ENCODE results near the gene FXYD3.

The FXYD3 gene

DNA sequence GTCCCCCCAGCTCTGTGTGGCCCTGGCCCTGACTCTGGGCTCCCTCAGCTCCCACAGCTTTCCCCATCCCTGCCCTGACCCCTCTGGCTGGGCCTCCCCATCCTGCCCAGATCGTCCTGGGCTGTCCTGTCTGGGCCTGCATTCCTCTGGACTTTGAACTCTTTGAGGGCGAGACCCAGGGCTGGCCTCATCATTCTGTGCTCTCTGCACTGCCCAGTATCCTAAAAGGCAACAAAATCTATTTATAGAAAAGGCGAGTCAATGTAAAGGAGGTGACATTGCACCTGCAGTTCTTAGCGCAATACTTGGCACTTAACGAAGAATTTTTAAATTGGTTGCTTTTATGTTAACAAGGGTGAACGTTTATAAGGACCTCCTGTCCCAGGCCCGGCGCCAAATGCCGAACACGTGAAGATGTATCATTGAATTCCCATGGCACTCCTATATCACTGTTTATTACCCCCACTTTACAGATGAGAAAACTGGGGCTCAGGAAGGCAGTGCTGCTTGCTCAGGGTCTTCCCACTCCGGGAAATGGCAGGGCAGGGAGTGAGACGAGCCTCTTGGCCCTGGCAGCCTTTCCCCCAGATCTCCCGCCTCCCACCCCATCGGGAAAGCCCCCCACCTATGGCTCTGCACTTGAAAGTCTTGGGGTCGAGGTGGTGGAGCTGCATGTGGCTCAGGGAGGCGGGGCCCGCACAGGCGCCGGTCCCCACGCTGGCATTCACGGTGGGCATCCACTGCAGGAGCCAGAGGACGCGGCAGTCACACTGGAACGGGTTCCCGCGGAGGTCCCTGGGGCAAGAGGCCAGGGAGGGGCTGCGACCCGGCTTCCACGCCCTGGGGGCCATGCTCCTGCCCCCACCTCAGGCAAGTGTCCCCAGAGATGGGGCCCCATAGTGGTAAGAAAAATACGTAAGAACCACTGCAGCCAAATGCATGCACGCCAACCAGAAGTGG is 15.4 kb downstream of the FXYD3 start:
- no peaks in the 10 kb centered on the region for H3K36me3 Mint-ChIP-seq (ENCODE audit: low read depth)
- peaks cover 42% of the 10 kb centered on the region for H3K4me1 Mint-ChIP-seq
- DNase-seq = no peak
- H3K4me3 Mint-ChIP-seq = no peak overlapping the region
- TF ChIP-seq, protein P1, sequence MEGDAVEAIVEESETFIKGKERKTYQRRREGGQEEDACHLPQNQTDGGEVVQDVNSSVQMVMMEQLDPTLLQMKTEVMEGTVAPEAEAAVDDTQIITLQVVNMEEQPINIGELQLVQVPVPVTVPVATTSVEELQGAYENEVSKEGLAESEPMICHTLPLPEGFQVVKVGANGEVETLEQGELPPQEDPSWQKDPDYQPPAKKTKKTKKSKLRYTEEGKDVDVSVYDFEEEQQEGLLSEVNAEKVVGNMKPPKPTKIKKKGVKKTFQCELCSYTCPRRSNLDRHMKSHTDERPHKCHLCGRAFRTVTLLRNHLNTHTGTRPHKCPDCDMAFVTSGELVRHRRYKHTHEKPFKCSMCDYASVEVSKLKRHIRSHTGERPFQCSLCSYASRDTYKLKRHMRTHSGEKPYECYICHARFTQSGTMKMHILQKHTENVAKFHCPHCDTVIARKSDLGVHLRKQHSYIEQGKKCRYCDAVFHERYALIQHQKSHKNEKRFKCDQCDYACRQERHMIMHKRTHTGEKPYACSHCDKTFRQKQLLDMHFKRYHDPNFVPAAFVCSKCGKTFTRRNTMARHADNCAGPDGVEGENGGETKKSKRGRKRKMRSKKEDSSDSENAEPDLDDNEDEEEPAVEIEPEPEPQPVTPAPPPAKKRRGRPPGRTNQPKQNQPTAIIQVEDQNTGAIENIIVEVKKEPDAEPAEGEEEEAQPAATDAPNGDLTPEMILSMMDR (IDR thresholded peaks at IDR 0.05) = no peak
- no peak overlapping the region for H3K27ac Mint-ChIP-seq
- H3K9me3 Mint-ChIP-seq = no peaks in the 10 kb centered on the region
- peaks cover 3% of the 10 kb centered on the region for H3K27me3 Mint-ChIP-seq (ENCODE audit: low read depth, poor library complexity)

DNA sequence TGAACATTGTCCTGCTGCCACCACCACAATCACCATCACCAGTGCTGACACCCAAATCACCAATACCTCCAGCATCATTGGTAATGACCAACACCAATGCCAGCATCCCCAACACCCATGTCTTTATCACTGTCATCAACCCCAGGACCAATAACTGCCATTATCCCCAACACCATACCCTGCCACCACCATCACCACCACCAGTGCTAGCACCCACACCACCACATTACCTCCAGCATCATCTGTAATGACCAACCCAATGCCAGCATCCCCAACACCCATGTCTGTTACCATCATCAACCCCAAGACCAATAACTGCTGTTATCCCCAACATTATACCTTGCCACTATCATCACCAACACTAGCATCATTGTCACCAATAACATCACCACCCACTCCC is 16.6 kb downstream of the FXYD3 start:
- H3K4me1 Mint-ChIP-seq = peaks cover 49% of the 10 kb centered on the region
- H3K36me3 Mint-ChIP-seq (ENCODE audit: low read depth) = no peaks in the 10 kb centered on the region
- peaks cover 4% of the 10 kb centered on the region for H3K27me3 Mint-ChIP-seq (ENCODE audit: low read depth, poor library complexity)
- TF ChIP-seq, protein P1 (IDR thresholded peaks at IDR 0.05) = no peak
- DNase-seq = no peak
- no peak overlapping the region for H3K27ac Mint-ChIP-seq
- no peaks in the 10 kb centered on the region for H3K9me3 Mint-ChIP-seq
- H3K4me3 Mint-ChIP-seq = no peak overlapping the region

DNA sequence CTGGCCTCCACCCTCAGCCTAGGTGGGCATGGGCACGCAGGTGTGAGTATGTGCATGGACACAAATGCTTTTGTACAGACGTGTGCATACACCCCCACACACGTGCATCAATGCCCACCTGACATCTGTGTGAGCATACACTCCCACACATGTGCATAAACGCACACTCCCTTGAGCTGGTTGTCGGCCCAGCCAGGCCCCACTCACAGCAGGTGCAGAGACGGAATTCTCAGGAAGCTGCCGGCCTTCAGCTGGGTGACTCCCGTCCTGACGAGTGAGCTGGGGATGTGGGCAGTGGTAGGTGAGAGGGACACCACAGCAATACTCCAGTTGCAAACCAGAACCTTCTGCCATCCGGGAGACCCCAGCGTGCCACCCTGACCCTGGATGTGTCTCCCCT is 18.2 kb downstream of the FXYD3 start:
- no peaks in the 10 kb centered on the region for H3K36me3 Mint-ChIP-seq (ENCODE audit: low read depth)
- no peak overlapping the region for H3K4me3 Mint-ChIP-seq
- H3K9me3 Mint-ChIP-seq = no peaks in the 10 kb centered on the region
- DNase-seq = no peak
- H3K27me3 Mint-ChIP-seq (ENCODE audit: low read depth, poor library complexity) = peaks cover 11% of the 10 kb centered on the region
- peaks cover 56% of the 10 kb centered on the region for H3K4me1 Mint-ChIP-seq
- TF ChIP-seq, protein P1 (IDR thresholded peaks at IDR 0.05) = no peak
- no peak overlapping the region for H3K27ac Mint-ChIP-seq

DNA sequence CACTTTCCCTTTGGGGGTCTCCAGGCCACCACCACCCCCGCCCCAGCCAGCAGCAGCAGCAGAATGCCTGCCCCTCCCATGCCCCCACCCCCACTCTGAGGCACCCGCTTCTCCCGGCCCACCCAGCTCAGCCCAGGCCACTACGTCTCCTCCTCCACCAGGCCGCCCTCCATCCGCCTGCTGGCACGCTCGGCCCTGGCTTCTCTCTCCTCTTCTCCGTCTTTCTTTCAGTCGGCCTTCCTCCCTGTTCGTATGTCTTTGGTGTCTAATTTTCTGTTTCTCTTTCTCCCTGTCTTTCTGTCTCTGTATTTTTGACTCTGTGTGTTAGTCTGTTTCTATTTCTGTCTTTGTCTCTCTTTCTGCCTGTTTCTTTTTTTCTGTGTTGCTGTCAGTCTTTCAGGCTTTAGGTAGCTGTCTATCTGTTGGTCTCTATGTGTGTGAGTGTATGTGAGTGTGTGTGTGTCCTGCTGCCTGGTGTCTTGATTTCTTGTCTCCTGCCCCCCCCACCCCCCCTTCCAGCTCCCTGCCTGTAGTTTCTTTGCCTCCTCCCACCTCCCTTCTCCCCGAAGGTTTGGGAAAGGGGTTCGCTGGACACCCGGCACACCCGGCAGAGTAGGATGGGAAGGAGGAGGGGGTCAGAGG is 19.1 kb downstream of the FXYD3 start, which contains the start of gene LGI4:
Gene LGI4, minus strand, starts transcription at position 459 of the 642 bp plus-strand sequence. Its CDS starts 379 bp downstream, at position 80.
- Mint-ChIP-seq H3K27me3 (ENCODE audit: low read depth, poor library complexity) (peaks cover 11% of the 10 kb centered on the region), H3K9me3 (no peaks in the 10 kb centered on the region), H3K4me1 (peaks cover 58% of the 10 kb centered on the region), H3K4me3 (peak within 1 kb of the TSS; percentile 71), H3K27ac (peak within 1 kb of the TSS; percentile 57), H3K36me3 (ENCODE audit: low read depth) (no peaks in the 10 kb centered on the region)
- peak; percentile 32 for DNase-seq
- TF ChIP-seq, protein P1 (IDR thresholded peaks at IDR 0.05) = no peak

DNA sequence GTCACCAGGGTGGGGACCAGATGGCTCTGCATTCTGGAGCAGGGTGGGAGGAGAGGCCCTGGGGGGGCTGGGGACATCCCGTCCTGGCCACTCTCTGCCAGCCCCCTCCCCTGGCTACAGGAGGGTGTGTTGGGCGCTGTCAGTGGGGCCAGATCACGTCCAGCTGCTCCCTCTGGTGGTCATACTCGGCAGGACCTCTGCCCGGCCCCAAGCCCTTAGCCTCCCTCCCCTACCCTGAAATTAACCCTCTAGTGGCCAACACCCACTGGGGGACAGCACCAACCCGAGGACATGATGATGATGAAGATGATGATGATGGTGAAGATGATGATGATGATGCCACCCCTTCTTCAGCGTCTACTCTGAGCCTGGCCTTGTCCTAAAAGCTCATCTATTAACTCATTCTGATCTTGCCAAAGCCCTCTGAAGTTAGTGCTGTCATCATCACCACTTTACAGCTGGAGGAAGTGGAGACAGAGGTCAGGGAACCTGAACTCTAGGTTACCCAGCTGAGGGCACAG is 19.8 kb downstream of the FXYD3 start:
- Mint-ChIP-seq H3K27me3 (ENCODE audit: low read depth, poor library complexity) (peaks cover 11% of the 10 kb centered on the region), H3K27ac (no peak overlapping the region)
- peak; percentile 93 for DNase-seq

More for the DNA sequence above, 19.8 kb downstream of the FXYD3 start:
- H3K36me3 Mint-ChIP-seq (ENCODE audit: low read depth) = no peaks in the 10 kb centered on the region
- no peaks in the 10 kb centered on the region for H3K9me3 Mint-ChIP-seq
- TF ChIP-seq, protein P1 (IDR thresholded peaks at IDR 0.05) = peak; percentile 92
- no peak overlapping the region for H3K4me3 Mint-ChIP-seq
- peaks cover 61% of the 10 kb centered on the region for H3K4me1 Mint-ChIP-seq
